Upper lobe of right lung (tissue), 1 donor: ENCODE measurements around the gene STAT6. TPM values are rescaled to one million over a fixed set of nuclear protein-coding genes. Genes with fewer than 3 reads are reported as not detected.
"Not testable (repeated sequence)": the region's sequence is repeated elsewhere in the genome, so short reads cannot be mapped to it uniquely, and the experiment has no call there.

Experiments used
- ATAC-seq: fragments of 200-7000 bp; cut with Tn5 transposase; one replicate; pipeline ENCODE4 v1.9.1; 2020; ENCODE audit warnings: mild to moderate bottlenecking, moderate library complexity
- DNase-seq: peaks from one replicate; pipeline ENCODE4 v3.0.0-alpha.2; 2020
- H3K27ac ChIP-seq: fragments of 200-600 bp; one replicate; pipeline ENCODE4 v1.8.0; 2022
- H3K27me3 ChIP-seq: fragments of 200-600 bp; one replicate; pipeline ENCODE4 v1.8.0; 2022; ENCODE audit warnings: mild to moderate bottlenecking
- H3K36me3 ChIP-seq: fragments of 200-600 bp; one replicate; pipeline ENCODE4 v1.8.0; 2022
- H3K4me1 ChIP-seq: fragments of 200-600 bp; one replicate; pipeline ENCODE4 v1.8.0; 2022
- H3K4me3 ChIP-seq: fragments of 200-600 bp; one replicate; pipeline ENCODE4 v1.8.0; 2022; ENCODE audit warnings: mild to moderate bottlenecking
- H3K9me3 ChIP-seq: fragments of 200-600 bp; one replicate; pipeline ENCODE4 v1.8.0; 2022
- intact Hi-C: fragments of 100-400 bp; cut with DNase I; formaldehyde crosslinking; loops from one replicate; pipeline ENCODE4 v1.11.0; 2022
- total RNA-seq: library from RNA; stranded (reverse); fragmentation: NEBNext Ultra II Directional; extraction: Animal tissue kit (Norgen Biotek cat#: 25700); gene quantifications from one replicate; pipeline ENCODE4 v1.2.1, GENCODE V29; 2021
- TF ChIP-seq, protein P1 (sequence below): fragments of 200-600 bp; IDR thresholded peaks from one replicate; pipeline ENCODE4 v1.8.0; 2022; ENCODE audit warnings: antibody characterized with exemption
- donor health status: DM: no; HTN: yes; CAD: no; lungs with severe emphysema.

Gene STAT6
- total RNA-seq, 1 donor from 2014 or later, result 230 TPM

DNA sequence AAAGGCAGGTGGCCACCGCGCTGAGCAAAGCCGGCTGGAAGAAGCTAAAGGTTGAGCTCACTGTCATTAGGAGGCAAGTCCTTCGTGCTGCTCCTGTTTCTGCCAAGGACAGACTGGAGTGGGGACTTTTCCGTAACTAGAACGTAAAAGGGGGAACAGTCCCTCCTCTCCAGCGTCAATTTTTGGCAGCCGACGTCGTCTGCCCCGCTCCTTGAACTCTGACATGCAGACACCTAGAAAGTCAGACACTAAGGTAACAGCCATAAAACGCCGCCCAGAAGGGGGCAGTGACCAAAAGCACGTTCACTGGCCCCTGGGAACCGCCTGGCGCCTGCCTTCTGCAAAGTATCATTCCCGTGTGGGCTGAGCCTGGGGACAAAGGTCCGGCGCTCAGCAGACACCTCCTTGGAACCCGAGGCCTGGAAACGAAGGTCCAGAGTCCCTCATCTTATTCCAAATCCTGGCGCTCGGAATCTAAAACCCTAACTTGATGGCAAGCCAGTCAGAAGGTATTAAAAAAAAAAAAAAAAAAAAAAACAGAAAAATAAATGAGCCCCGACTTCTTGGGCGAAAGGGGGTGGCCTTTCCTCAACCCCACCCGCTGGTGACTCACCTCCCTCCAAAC is 16.1 kb upstream of the STAT6 start:
- ATAC-seq, result peak; percentile 75
- peak; percentile 89 for DNase-seq
- intact Hi-C loops, result no loop called here
- Histone ChIP-seq H3K27ac (peak overlapping the region; percentile 92), H3K4me3 (peak overlapping the region; percentile 83), H3K4me1 (peaks cover 14% of the 10 kb centered on the region), H3K36me3 (no peaks in the 10 kb centered on the region), H3K27me3 (no peaks in the 10 kb centered on the region), H3K9me3 (no peaks in the 10 kb centered on the region)
- TF ChIP-seq, protein P1, sequence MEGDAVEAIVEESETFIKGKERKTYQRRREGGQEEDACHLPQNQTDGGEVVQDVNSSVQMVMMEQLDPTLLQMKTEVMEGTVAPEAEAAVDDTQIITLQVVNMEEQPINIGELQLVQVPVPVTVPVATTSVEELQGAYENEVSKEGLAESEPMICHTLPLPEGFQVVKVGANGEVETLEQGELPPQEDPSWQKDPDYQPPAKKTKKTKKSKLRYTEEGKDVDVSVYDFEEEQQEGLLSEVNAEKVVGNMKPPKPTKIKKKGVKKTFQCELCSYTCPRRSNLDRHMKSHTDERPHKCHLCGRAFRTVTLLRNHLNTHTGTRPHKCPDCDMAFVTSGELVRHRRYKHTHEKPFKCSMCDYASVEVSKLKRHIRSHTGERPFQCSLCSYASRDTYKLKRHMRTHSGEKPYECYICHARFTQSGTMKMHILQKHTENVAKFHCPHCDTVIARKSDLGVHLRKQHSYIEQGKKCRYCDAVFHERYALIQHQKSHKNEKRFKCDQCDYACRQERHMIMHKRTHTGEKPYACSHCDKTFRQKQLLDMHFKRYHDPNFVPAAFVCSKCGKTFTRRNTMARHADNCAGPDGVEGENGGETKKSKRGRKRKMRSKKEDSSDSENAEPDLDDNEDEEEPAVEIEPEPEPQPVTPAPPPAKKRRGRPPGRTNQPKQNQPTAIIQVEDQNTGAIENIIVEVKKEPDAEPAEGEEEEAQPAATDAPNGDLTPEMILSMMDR, result peak; percentile 28

DNA sequence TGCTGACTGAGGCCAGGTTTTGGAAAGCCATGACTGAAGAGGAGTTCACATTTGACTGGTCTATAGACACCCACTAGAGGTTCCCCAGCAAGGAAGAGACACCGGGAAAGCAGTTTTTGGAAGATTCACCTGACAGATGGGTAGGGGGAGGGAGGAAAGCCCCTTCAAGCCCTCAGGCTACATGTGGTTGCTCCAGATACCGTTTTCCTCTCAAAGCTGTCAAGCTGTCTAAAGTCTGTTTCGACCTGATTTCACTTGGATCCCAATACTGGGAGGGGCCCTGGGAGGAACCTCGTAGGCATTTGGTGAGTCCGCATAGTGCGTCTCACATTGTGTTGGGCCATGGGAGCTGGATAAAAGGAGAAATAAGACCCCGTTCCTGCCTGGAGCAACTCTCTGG is 15.4 kb upstream of the STAT6 start:
- peak overlapping the region; percentile 92 for H3K27ac ChIP-seq
- no peaks in the 10 kb centered on the region for H3K27me3 ChIP-seq
- no peaks in the 10 kb centered on the region for H3K9me3 ChIP-seq
- peaks cover 8% of the 10 kb centered on the region for H3K4me1 ChIP-seq
- no peak for ATAC-seq
- no peak for DNase-seq
- intact Hi-C loops, result no loop called here
- no peaks in the 10 kb centered on the region for H3K36me3 ChIP-seq
- TF ChIP-seq, protein P1, result no peak
- H3K4me3 ChIP-seq, result no peak overlapping the region

DNA sequence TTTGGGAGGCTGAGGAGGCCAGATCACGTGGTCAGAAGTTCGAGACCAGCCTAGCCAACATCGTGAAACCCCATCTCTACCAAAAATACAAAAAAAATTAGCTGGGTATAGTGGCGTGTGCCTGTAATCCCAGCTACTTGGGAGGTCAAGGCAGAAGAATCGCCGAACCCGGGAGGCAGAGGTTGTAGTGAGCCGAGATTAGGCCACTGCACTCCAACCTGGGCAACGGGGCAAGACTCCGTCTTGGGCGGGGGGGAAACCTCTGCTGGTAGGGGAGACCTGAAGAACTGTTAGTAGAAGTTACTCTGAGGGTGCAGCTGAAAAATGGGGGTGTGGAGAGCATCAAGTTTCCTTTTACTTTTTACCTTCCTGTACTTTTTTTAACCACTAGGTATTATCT is 14.9 kb upstream of the STAT6 start:
- Histone ChIP-seq H3K4me1 (peaks cover 3% of the 10 kb centered on the region), H3K9me3 (no peaks in the 10 kb centered on the region), H3K36me3 (no peaks in the 10 kb centered on the region), H3K27ac (no peak overlapping the region), H3K4me3 (no peak overlapping the region), H3K27me3 (no peaks in the 10 kb centered on the region)
- ATAC-seq (no peak), DNase-seq (no peak)
- intact Hi-C loops, result no loop called here
- TF ChIP-seq, protein P1, result no peak

DNA sequence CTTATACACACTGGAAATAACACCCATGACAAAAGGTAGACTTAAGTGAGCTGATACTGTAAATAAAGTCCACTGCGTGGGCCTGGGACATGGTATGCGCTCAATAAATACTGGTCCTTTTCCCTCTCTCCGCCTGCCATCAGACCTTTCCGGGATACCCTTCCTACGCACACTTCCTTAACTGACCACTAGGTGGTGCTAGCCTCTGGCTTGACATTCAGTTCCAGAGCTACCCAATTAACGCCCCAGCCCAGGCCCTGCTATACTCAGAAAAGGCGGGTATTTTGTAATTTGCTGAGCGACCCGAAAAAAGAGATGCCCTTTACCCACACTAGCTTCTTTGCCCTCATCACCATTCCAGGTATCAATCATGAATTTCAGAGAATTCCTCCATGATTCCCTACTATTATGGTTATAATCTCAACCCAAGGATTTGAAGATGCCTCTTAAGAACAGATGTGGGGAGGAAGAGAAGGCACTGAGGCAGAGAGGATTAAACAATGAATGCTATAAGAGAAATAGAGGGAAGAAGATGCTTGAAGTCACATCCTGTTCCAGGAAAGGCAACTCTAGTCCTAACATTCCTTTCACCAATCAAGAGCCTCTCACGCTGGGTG is 13.2 kb upstream of the STAT6 start:
- DNase-seq, result no peak
- intact Hi-C loops, result no loop called here
- no peak overlapping the region for H3K4me3 ChIP-seq
- TF ChIP-seq, protein P1, result peak; percentile 98
- H3K27me3 ChIP-seq, result no peaks in the 10 kb centered on the region
- ATAC-seq, result peak; percentile 76
- H3K9me3 ChIP-seq, result no peaks in the 10 kb centered on the region
- H3K36me3 ChIP-seq, result no peaks in the 10 kb centered on the region
- no peaks in the 10 kb centered on the region for H3K4me1 ChIP-seq
- H3K27ac ChIP-seq, result no peak overlapping the region

DNA sequence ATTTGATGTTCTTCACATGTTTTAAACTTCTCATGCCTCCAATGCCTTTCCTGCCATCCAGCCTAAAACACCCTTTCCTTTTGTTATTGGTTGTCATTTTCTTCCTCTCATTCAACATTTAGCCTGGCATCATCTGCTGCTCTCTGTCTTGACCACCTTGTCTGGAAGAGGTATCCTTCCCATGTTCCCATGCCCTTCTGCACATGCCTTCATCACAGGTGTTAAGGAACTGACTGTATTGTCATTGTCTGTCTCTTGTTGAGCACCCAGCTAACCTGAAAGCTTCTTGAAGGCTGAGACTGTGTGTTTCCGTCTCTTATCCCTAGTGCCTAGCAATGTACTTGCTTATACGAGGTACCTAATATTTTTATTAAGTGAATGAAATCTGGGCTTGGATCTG is 12.7 kb upstream of the STAT6 start:
- H3K27ac ChIP-seq, result no peak overlapping the region
- intact Hi-C loops, result no loop called here

DNA sequence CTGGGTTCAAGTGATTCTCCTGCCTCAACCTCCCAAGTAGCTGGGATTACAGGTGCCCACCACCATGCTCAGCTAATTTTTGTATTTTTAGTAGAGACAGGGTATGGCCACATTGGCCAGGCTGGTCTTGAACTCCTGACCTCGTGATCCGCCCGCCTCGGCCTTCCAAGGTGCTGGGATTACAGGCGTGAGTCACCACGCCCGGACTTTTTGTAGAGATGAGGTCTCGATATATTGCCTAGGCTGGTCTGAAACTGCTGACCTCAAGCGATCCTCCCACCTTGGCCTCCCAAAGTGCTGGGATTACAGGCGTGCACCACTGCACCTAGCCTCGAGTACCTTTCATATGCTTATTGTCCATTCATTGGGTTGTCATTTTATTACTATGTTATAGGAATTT is 9.6 kb upstream of the STAT6 start:
- H3K4me1 ChIP-seq, intact Hi-C loops, H3K27me3 ChIP-seq, H3K27ac ChIP-seq, H3K4me3 ChIP-seq, H3K36me3 ChIP-seq, DNase-seq, H3K9me3 ChIP-seq, ATAC-seq: not testable (repeated sequence)

More for the DNA sequence above, 12.7 kb upstream of the STAT6 start:
- no peaks in the 10 kb centered on the region for H3K27me3 ChIP-seq
- no peak for DNase-seq
- no peak overlapping the region for H3K4me3 ChIP-seq
- no peaks in the 10 kb centered on the region for H3K36me3 ChIP-seq
- TF ChIP-seq, protein P1, result no peak
- no peak for ATAC-seq
- H3K9me3 ChIP-seq, result no peaks in the 10 kb centered on the region
- H3K4me1 ChIP-seq, result peaks cover 5% of the 10 kb centered on the region
